PFSK-1 (cell line): Measurements from ENCODE around the gene TYR.

ENCODE experiments used
- FOXP2 ChIP-seq: optimal IDR thresholded peaks from 2 replicates; pipeline ENCODE3; 2011; ENCODE audit warnings: borderline replicate concordance, control low read depth, inconsistent platforms; ENCODE audit not compliant: insufficient read depth; ENCODE audit errors: extremely low read length, extremely low read depth
- POLR2AphosphoS5 ChIP-seq: IDR thresholded peaks from 2 replicates; pipeline ENCODE4 v1.6.1; 2012; ENCODE audit warnings: low read depth, mild to moderate bottlenecking, control low read depth, low read length, moderate library complexity
- REST ChIP-seq, 2 experiments: IDR thresholded peaks; 2 replicates each; pipeline versions ENCODE4 v1.6.1 to v1.8.0; 2011 to 2012; ENCODE audit warnings: low read depth in 2 of 2, low read length in 2 of 2, control low read depth in 1 of 2, inconsistent platforms in 1 of 2, mild to moderate bottlenecking in 1 of 2, moderate library complexity in 1 of 2; ENCODE audit not compliant: insufficient read depth in 1 of 2
- SIN3A ChIP-seq: IDR thresholded peaks from 2 replicates; pipeline ENCODE4 v1.6.1; 2012; ENCODE audit warnings: mild to moderate bottlenecking, low read length, moderate library complexity, borderline replicate concordance; ENCODE audit not compliant: insufficient read depth
- TAF1 ChIP-seq: IDR thresholded peaks from 2 replicates; pipeline ENCODE4 v1.6.1; 2012; ENCODE audit warnings: low read length, control low read depth, borderline replicate concordance; ENCODE audit not compliant: insufficient read depth

- TF ChIP-seq TAF1 (no peak), REST (IDR thresholded peaks at IDR 0.05; ENCODE audit: insufficient read depth in 1 of 2, low read depth in 2 of 2, low read length in 2 of 2) (no peak), POLR2AphosphoS5 (no peak), SIN3A (no peak), FOXP2 (no peak)
These were observed 57.4 kb downstream of the TYR start for GRCh38 chr11:89235083-89235482.
